GM23338 (cell line): ENCODE data around the gene PRKCQ.

Experiments used
- CREB1 ChIP-seq: fragments of 250-450 bp; sonication (Bioruptor Pico); IDR thresholded peaks from 2 replicates; pipeline ENCODE4 v1.5.0; 2020; ENCODE audit warnings: low read depth, mild to moderate bottlenecking, moderate library complexity
- CTCF ChIP-seq, 2 experiments: fragments of 200-600 bp in 1 of 2; sonication (generic) in 1 of 2; conservative IDR thresholded peaks; 2 replicates each; pipeline versions ENCODE4 v1.5.1 to v1.6.1; 2016 to 2017; ENCODE audit warnings: antibody characterized with exemption in 2 of 2, low read depth in 2 of 2, mild to moderate bottlenecking in 2 of 2, moderate library complexity in 1 of 2
- ETS1 ChIP-seq: IDR thresholded peaks from 2 replicates; pipeline ENCODE4 v1.6.1; 2016; ENCODE audit warnings: antibody characterized with exemption
- EZH2 ChIP-seq: fragments of 200-600 bp; sonication (generic); IDR thresholded peaks from one replicate; pipeline ENCODE4 v1.8.0; 2017; ENCODE audit warnings: antibody characterized with exemption, mild to moderate bottlenecking, low read depth; ENCODE audit not compliant: unreplicated experiment
- EZH2phosphoT487 ChIP-seq: fragments of 200-600 bp; sonication (generic); IDR thresholded peaks from one replicate; pipeline ENCODE4 v1.8.1; 2018; ENCODE audit warnings: antibody characterized with exemption; ENCODE audit not compliant: unreplicated experiment
- JUNB ChIP-seq: IDR thresholded peaks from one replicate; pipeline ENCODE4 v1.6.1; 2016; ENCODE audit warnings: antibody characterized with exemption; ENCODE audit not compliant: unreplicated experiment
- NANOG ChIP-seq: IDR thresholded peaks from 2 replicates; pipeline ENCODE4 v1.6.1; 2016; ENCODE audit warnings: antibody characterized with exemption, borderline replicate concordance
- POLR2AphosphoS5 ChIP-seq: IDR thresholded peaks from 2 replicates; pipeline ENCODE4 v1.6.1; 2016; ENCODE audit warnings: antibody characterized with exemption, low read depth
- REST ChIP-seq: IDR thresholded peaks from one replicate; pipeline ENCODE4 v1.6.1; 2018; ENCODE audit warnings: antibody characterized with exemption; ENCODE audit not compliant: unreplicated experiment
- STAT1 ChIP-seq: IDR thresholded peaks from one replicate; pipeline ENCODE4 v1.6.1; 2016; ENCODE audit warnings: antibody characterized with exemption; ENCODE audit not compliant: unreplicated experiment
- ZNF114 ChIP-seq: fragments of 250-450 bp; sonication (Bioruptor Pico); IDR thresholded peaks from 2 replicates; pipeline ENCODE4 v1.5.0; 2020; ENCODE audit warnings: mild to moderate bottlenecking, moderate library complexity
- ZNF331 ChIP-seq: fragments of 250-450 bp; sonication (Bioruptor Pico); IDR thresholded peaks from 2 replicates; pipeline ENCODE4 v1.5.0; 2020; ENCODE audit warnings: low read depth, mild to moderate bottlenecking, moderate library complexity
- ZNF462 ChIP-seq: fragments of 250-450 bp; sonication (Bioruptor Pico); IDR thresholded peaks from 2 replicates; pipeline ENCODE4 v1.5.0; 2020; ENCODE audit warnings: mild to moderate bottlenecking, moderate library complexity

GRCh38 chr10:6426317-6426716 lies 153.8 kb downstream of the PRKCQ start:
- TF ChIP-seq CREB1 (CRISPR knock-in tag) (no peak), REST (no peak), CTCF (conservative IDR thresholded peaks at IDR 0.05; ENCODE audit: low read depth in 2 of 2) (no peak), EZH2 (no peak), POLR2AphosphoS5 (no peak), EZH2phosphoT487 (no peak), STAT1 (no peak), ZNF114 (CRISPR knock-in tag) (no peak), ZNF462 (CRISPR knock-in tag) (no peak), ETS1 (no peak), ZNF331 (CRISPR knock-in tag) (no peak), JUNB (no peak), NANOG (no peak)
